Measurements from ENCODE around the gene DHPS. TPM values are rescaled to one million over a fixed set of nuclear protein-coding genes. Genes with fewer than 3 reads are reported as not detected.
"Not testable (repeated sequence)": the region's sequence is repeated elsewhere in the genome, so short reads cannot be mapped to it uniquely, and the experiment has no call there.

Gene DHPS
- 49.0 TPM for total RNA-seq
- long read RNA-seq, transcript DHPS-221 (8 exons, 1,176 nt): minor isoform, 7 of 68 reads
- long read RNA-seq, transcript DHPS-201 (9 exons, 1,363 nt): major isoform, 44 of 68 reads
- long read RNA-seq, partial matches to known transcripts: 3 of 68 reads
- long read RNA-seq, other reads (novel, unspliced or antisense): 11 of 68 reads

DNA sequence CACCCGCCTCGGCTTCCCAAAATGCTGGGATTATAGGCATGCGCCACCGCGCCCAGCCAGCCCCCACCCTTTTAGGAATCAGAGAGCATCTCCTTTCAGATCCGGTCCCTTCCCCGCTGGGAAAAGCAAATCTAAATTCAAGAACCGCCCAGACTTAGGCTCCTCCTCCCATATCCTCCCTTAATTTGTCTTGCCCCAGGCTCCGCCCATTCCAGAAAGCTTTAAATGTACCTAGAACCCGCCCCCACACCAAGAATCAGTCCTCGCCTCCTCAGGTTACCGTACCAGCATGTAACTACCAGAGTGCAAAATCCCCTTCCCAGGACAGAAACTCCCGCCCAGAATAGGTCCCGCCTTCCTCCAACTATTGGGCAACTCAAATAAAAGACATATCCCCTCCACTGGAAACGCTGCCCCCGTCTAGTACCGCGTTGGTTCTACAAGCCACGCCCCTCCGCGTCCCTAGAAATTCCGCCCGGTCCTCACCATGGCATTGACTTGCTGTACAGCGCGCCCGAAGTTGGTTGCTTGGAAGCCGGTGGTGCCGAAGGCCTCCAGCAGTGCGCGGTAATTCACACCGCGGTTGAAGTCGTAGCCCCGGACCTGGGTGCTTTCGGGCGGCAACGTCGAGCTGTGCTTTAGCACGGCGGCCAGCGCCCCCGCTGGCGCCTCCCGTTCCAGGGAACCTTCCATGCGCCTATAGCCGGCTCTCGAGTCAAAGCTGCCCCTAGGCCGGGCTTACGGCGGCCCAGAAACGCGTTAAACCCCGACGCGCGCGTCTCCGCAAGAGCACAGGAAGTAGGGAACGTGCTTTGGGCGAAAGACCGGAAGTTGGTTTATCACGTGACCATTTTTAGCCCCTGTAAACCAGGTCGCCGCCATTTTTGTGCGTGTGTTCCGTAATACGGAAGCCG lies at the start of gene DHPS:
Gene DHPS, minus strand, starts transcription at position 807 of the 914 bp plus-strand sequence. Its CDS starts 114 bp downstream, at position 693.
- DNase-seq (ENCODE audit: low spot score): peak; percentile 95

DNA sequence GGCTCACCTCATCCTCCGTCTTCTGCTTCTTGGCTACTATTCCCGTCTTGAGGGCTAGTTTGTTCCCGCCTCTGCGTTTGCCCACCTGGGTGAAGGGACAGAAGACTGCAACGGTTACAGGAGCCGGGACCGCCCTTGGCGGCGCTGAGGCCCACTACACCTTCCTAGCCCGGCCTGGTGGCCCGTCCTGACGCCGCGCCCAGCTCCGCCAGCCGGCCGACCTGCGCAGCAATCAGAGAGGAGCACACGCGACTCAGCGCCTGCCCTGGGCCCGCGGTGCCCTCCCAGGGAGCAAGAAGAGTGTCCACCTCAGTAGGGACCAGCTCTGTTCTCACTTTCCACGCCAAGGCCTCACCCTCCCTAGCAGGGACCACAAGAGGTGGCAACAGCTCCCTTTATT lies 49.7 kb upstream of the DHPS start:
- DNase-seq (ENCODE audit: low spot score): no peak
- intact Hi-C loops (cut with DNase I): no loop called here

More for the DNA sequence above, at the start of gene DHPS:
- intact Hi-C loops (cut with DNase I): loop anchor here (1.0 to 5.0 kb wide), 2 partner anchors 12 to 121 kb away; partner anchors contain the start of genes PRDX2 and THSD8

- intact Hi-C loops (cut with DNase I): no loop called here
- DNase-seq (ENCODE audit: low spot score): no peak
Observed at GRCh38 chr19:12730064-12730463, 48.4 kb upstream of the DHPS start.

DNA sequence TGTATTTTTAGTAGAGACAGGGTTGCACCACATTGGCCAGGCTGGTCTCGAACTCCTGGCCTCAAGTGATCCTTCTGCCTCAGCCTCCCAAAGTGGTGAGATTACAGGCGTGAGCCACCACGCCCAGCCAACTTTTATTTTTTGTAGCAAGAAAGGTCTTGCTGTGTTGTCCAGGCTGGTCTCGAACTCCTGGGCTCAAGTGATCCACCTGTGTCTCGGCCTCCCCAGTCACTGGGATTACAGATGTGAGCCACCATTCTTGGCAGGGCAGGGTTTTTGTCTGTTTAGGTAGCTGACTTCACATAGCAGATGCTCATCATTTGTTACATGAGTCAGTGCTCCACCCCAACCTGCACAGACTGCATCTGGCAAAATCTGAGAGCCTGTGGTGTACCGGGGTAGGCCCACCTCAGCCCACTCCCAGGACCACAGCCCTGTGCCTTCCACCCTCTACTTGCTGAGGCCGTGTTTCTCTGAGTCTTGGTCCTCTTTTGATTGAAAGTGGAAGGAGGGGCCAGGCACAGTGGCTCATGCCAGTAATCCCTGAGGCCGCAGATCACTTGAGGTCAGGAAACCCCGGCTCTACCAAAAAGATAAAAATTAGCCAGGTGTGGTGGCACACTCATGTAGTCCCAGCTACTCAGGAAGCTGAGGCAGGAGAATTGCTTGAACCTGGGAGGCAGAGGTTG lies 46.2 kb upstream of the DHPS start:
- intact Hi-C loops (cut with DNase I): no loop called here

DNA sequence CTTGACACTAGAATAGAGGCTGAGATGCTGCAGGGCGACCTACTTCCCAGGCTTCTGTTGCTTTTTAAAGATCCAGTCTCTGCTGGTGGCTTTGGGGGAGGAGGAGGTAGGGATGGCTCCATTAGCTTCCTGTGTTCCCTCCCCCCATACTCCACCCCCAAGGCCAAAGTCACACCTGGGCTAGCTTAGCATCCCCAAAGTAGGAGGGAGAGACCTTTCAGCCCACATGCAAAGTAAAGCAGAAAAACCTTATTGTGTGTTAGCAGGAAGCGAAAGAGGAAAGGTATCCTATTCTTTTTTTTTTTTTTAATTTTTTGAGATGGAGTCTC lies 45.3 kb upstream of the DHPS start:
- intact Hi-C loops (cut with DNase I): no loop called here
- no peak for DNase-seq (ENCODE audit: low spot score)

More for the DNA sequence above, 46.2 kb upstream of the DHPS start:
- no peak for DNase-seq (ENCODE audit: low spot score)

GRCh38 chr19:12725612-12726011 lies 43.9 kb upstream of the DHPS start:
- DNase-seq (ENCODE audit: low spot score); intact Hi-C loops (cut with DNase I): not testable (repeated sequence)

DNA sequence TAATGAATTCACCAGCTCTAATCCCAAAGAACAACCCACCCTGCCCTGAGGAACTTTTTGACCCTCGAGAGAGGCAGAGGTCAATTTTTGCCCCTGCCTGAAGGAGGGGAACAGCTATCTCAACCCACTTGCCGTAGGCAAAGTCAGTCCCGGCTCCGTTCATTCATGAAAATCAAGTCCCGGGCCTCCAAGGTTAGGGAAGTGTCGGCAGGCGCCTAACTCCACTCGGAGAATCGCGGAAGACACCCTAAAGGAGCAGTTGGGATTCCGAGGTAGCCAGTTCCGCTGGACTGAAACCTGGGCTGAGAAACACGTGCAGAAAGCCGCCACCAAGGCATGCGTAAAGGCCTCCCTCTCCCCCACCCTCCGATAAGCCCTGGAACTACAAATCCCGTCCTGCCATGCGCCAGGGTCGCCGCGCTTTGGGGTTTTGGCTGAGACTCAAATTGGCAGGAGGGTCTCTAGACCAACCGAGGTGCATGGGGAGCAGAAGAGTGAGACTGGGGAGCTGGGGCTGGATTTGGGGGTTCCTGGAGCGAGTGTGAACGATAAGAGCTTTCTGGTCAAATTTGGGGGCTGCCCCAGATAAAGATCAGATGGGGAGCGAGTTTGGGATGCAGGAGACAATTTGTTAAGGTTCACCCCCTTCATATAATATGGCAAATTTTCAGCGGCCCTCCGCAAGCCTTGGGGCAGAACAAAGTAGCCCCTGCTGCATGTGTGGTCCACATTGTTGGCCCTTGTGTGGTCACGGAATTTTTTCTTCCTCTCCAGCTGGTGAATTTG lies 42.2 kb upstream of the DHPS start, which contains the start of gene TNPO2:
Gene TNPO2, minus strand, starts transcription at position 292 of the 786 bp plus-strand sequence. CDS start 2,955 bp downstream, outside the sequence.
- no peak for DNase-seq (ENCODE audit: low spot score)
- intact Hi-C loops (cut with DNase I): loop anchor here (5.0 kb wide), 2 partner anchors 38 to 73 kb away; no protein-coding TSS in a partner anchor

- DNase-seq (ENCODE audit: low spot score): no peak
- intact Hi-C loops (cut with DNase I): loop anchor here (5.0 kb wide), 2 partner anchors 39 to 74 kb away; no protein-coding TSS in a partner anchor
Observed at GRCh38 chr19:12723381-12723640, 41.6 kb upstream of the DHPS start.

- DNase-seq (ENCODE audit: low spot score): peak; percentile 98
- intact Hi-C loops (cut with DNase I): loop anchor here (1.0 to 5.0 kb wide), 3 partner anchors 12 to 75 kb away; partner anchors contain the start of gene TRIR
Observed at GRCh38 chr19:12722566-12723380, 41.1 kb upstream of the DHPS start.

- no peak for DNase-seq (ENCODE audit: low spot score)
- intact Hi-C loops (cut with DNase I): loop anchor here (1.0 to 5.0 kb wide), 3 partner anchors 12 to 75 kb away; partner anchors contain the start of gene TRIR
Observed at GRCh38 chr19:12721656-12722565, 40.2 kb upstream of the DHPS start.

DNA sequence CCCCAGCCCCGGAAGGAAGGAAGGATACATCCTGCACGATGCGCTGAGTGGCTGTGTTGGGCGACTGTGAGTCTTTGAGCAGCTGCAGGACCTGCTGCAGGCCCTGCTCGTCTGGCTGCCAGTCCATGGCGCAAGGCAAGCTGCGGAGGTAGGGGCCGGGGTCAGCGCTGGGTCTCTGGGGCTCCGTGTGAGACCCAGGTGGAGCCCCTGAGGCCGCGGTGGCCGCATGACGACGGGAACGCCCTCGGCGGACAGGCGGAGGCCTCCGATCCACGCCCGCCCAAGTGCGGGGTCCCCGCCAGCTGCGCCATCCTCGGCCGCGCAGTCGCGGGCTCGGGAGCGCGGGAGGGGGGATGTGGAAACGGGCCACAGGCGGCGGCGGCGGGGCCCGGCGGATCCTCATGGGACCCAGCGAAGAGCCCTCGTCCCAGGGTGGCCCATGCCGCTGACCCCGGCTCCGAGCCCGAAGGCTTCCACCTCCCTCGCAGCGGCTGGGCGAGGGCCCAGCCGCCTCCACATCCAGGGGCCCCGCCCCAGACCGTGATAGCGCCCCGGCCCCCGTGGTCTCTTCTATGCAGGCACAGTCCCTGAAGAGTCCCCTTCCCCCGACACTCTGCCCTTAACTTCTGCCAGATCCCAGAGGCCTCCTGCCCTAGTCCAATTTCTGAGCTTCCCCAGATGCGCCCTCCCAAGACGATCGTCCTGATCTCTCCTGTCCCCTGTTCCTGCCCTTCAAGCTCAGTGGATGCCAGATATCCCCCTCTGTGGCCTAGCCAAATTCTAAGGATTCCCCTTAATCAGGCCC lies 39.4 kb upstream of the DHPS start:
- intact Hi-C loops (cut with DNase I): loop anchor here (5.0 kb wide), 2 partner anchors 41 to 76 kb away; no protein-coding TSS in a partner anchor
- DNase-seq (ENCODE audit: low spot score): no peak

DNA sequence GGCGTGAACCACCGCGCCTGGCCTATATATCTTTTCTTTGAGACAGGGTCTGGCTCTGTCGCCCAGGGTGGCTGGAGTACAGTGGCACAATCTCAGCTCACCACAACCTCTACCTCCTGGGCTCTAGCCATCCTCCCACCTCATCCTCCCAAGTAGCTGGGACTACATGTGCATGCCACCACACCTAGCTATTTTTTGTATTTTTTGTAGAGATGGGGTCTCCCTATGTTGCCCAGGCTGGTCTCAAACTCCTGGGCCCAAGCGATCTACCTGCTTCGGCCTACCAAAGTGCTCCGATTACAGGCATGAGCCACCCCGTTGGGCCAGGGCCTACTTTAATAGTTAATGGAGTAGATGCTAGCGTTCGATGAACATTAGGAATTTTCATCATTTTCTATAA lies 38.6 kb upstream of the DHPS start:
- intact Hi-C loops (cut with DNase I): loop anchor here (5.0 kb wide), 2 partner anchors 42 to 77 kb away; no protein-coding TSS in a partner anchor

DNA sequence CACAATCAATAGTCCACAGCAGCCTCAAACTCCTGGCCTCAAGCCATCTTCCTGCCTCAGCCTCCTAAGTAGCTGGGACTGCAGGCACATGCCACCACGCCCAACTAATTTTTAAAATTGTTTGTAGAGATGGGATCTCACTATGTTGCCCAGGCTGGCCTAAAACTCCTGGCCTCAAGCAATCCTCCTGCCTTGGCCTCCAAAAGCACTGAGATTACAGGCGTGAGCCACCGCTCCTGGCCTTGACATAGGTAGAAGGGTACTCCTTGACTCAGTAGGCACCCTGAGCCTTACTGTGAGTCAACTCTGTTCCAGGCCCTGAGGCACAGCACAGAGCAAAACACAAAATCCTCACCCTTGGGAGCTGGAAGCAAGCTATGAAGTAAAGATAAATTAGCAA lies 34.2 kb upstream of the DHPS start:
- intact Hi-C loops (cut with DNase I): no loop called here

More for the DNA sequence above, 38.6 kb upstream of the DHPS start:
- no peak for DNase-seq (ENCODE audit: low spot score)

GRCh38 chr19:12715102-12715501 lies 33.4 kb upstream of the DHPS start:
- DNase-seq (ENCODE audit: low spot score): no peak
- intact Hi-C loops (cut with DNase I): no loop called here

More for the DNA sequence above, 34.2 kb upstream of the DHPS start:
- no peak for DNase-seq (ENCODE audit: low spot score)

- intact Hi-C loops (cut with DNase I): not testable (repeated sequence)
Observed at GRCh38 chr19:12713304-12713703, 31.6 kb upstream of the DHPS start.

DNA sequence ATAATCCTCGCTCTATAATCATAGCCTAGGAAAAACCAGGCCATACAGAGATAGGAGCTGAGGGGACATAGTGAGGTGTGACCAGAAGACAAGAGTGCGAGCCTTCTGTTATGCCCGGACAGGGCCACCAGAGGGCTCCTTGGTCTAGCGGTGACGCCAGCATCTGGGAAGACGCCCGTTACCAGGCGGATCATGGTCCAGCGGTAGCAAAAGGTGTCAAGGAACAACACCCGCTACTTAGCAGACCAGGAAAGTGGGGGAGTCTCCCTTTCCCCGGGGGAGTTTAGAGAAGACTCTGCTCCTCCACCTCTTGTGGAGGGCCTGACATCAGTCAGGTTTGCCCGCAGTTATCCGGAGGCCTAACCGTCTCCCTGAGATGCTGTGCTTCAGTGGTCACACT lies 30.4 kb upstream of the DHPS start:
- intact Hi-C loops (cut with DNase I); DNase-seq (ENCODE audit: low spot score): not testable (repeated sequence)

More at GRCh38 chr19:12713304-12713703, 31.6 kb upstream of the DHPS start:
- DNase-seq (ENCODE audit: low spot score): not testable (repeated sequence)

Data from cardiac septum (tissue), 1 donor.